Measurements from ENCODE around the gene ANKIB1. TPM values are rescaled to one million over a fixed set of nuclear protein-coding genes. Genes with fewer than 3 reads are reported as not detected.
A peak's percentile ranks its signal among the peaks of the same experiment; 100 is the strongest.

The ANKIB1 gene
- total RNA-seq, 1 experiment from 2014 or later, result 83.8 TPM

DNA sequence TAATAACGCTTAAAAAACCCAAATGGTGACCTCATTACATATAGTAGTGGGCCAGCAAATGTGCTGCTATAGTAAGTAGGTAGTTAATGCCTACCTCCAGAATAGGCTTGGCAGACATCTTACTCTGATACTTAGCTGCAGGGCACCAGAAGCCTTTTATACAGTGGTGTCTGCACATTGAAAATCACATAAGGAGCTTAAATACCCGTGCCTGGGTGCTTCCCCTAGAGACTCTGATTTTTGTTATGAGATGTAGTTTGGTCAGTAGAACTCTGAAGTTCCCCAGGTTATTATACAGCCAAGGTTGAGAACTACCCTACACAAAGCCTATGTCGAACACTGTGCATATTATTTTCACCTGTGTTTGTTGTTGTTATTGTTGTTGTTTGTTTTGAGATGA, 47.2 kb downstream of the ANKIB1 start:
- ATAC-seq, result peak; percentile 60
- no TSS peak for BruUV-seq (replicated peaks)
- no peak overlapping the region for H3K27ac ChIP-seq (ENCODE audit: low read length)
- TF ChIP-seq, protein P1, sequence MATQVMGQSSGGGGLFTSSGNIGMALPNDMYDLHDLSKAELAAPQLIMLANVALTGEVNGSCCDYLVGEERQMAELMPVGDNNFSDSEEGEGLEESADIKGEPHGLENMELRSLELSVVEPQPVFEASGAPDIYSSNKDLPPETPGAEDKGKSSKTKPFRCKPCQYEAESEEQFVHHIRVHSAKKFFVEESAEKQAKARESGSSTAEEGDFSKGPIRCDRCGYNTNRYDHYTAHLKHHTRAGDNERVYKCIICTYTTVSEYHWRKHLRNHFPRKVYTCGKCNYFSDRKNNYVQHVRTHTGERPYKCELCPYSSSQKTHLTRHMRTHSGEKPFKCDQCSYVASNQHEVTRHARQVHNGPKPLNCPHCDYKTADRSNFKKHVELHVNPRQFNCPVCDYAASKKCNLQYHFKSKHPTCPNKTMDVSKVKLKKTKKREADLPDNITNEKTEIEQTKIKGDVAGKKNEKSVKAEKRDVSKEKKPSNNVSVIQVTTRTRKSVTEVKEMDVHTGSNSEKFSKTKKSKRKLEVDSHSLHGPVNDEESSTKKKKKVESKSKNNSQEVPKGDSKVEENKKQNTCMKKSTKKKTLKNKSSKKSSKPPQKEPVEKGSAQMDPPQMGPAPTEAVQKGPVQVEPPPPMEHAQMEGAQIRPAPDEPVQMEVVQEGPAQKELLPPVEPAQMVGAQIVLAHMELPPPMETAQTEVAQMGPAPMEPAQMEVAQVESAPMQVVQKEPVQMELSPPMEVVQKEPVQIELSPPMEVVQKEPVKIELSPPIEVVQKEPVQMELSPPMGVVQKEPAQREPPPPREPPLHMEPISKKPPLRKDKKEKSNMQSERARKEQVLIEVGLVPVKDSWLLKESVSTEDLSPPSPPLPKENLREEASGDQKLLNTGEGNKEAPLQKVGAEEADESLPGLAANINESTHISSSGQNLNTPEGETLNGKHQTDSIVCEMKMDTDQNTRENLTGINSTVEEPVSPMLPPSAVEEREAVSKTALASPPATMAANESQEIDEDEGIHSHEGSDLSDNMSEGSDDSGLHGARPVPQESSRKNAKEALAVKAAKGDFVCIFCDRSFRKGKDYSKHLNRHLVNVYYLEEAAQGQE (IDR thresholded peaks at IDR 0.05; ENCODE audit: insufficient read depth in 1 of 2, low read depth in 2 of 2, low read length in 1 of 2), result no peak
- TF ChIP-seq POLR2AphosphoS5 (IDR thresholded peaks at IDR 0.05; ENCODE audit: low read depth, low read length) (no peak), TCF7L2 (IDR thresholded peaks at IDR 0.05; ENCODE audit: low read depth, low read length) (no peak), SIN3A (IDR thresholded peaks at IDR 0.05; ENCODE audit: borderline replicate concordance, insufficient read depth, low read depth, low read length) (no peak)
- no peaks in the 10 kb centered on the region; the same call in 1 of the 2 replicates for H3K36me3 ChIP-seq (ENCODE audit: control insufficient read depth, insufficient read depth, low read length)
- CTCF ChIA-PET, result no interaction called here
- no peaks in the 10 kb centered on the region for H3K9me3 ChIP-seq (ENCODE audit: control insufficient read depth, insufficient read depth, low read depth, low read length)
- no peak for DNase-seq (ENCODE audit: low read depth, low spot score)
- POLR2A ChIA-PET, result no interaction called here
- in situ Hi-C loops (cut with HindIII; ENCODE audit: low pct_unique_long_range_greater_than_20kb, low sequenced_read_pairs), result no loop called here
- no peaks in the 10 kb centered on the region for H3K27me3 ChIP-seq (ENCODE audit: control insufficient read depth, insufficient read depth, low read length)
- intact Hi-C loops (cut with micrococcal nuclease; ENCODE audit: unreplicated experiment), result loop anchor here (2.0 kb wide), 1 partner anchor 46 kb away; no protein-coding TSS in a partner anchor
- no peak overlapping the region for H3K4me3 ChIP-seq (ENCODE audit: low read depth in 2 of 2, low read length in 2 of 2)
- H3K4me1 ChIP-seq (ENCODE audit: control insufficient read depth, insufficient read depth, low read length), result peaks cover 5% of the 10 kb centered on the region; the same call in 1 of the 2 replicates

- BruUV-seq (replicated peaks), result no TSS peak
- no peak overlapping the region for H3K27ac ChIP-seq (ENCODE audit: low read length)
- ChIA-PET POLR2A (no interaction called here), CTCF (no interaction called here)
- no peak overlapping the region for H3K4me3 ChIP-seq (ENCODE audit: low read depth in 2 of 2, low read length in 2 of 2)
- peaks cover 5% of the 10 kb centered on the region; the same call in 1 of the 2 replicates for H3K4me1 ChIP-seq (ENCODE audit: control insufficient read depth, insufficient read depth, low read length)
- H3K27me3 ChIP-seq (ENCODE audit: control insufficient read depth, insufficient read depth, low read length), result no peaks in the 10 kb centered on the region
- H3K9me3 ChIP-seq (ENCODE audit: control insufficient read depth, insufficient read depth, low read depth, low read length), result no peaks in the 10 kb centered on the region
- intact Hi-C loops (cut with micrococcal nuclease; ENCODE audit: unreplicated experiment) (loop anchor here (2.0 kb wide), 1 partner anchor 47 kb away; no protein-coding TSS in a partner anchor), in situ Hi-C loops (cut with HindIII; ENCODE audit: low pct_unique_long_range_greater_than_20kb, low sequenced_read_pairs) (no loop called here)
- ATAC-seq, result no peak
- H3K36me3 ChIP-seq (ENCODE audit: control insufficient read depth, insufficient read depth, low read length), result peaks cover 3% of the 10 kb centered on the region; the same call in 1 of the 2 replicates
- DNase-seq (ENCODE audit: low read depth, low spot score), result no peak
- TF ChIP-seq POLR2AphosphoS5 (IDR thresholded peaks at IDR 0.05; ENCODE audit: low read depth, low read length) (no peak), TCF7L2 (IDR thresholded peaks at IDR 0.05; ENCODE audit: low read depth, low read length) (no peak), SIN3A (IDR thresholded peaks at IDR 0.05; ENCODE audit: borderline replicate concordance, insufficient read depth, low read depth, low read length) (no peak)
- TF ChIP-seq, protein P1 (IDR thresholded peaks at IDR 0.05; ENCODE audit: insufficient read depth in 1 of 2, low read depth in 2 of 2, low read length in 1 of 2), result no peak
- TF ChIP-seq, protein P2, sequence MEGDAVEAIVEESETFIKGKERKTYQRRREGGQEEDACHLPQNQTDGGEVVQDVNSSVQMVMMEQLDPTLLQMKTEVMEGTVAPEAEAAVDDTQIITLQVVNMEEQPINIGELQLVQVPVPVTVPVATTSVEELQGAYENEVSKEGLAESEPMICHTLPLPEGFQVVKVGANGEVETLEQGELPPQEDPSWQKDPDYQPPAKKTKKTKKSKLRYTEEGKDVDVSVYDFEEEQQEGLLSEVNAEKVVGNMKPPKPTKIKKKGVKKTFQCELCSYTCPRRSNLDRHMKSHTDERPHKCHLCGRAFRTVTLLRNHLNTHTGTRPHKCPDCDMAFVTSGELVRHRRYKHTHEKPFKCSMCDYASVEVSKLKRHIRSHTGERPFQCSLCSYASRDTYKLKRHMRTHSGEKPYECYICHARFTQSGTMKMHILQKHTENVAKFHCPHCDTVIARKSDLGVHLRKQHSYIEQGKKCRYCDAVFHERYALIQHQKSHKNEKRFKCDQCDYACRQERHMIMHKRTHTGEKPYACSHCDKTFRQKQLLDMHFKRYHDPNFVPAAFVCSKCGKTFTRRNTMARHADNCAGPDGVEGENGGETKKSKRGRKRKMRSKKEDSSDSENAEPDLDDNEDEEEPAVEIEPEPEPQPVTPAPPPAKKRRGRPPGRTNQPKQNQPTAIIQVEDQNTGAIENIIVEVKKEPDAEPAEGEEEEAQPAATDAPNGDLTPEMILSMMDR (IDR thresholded peaks at IDR 0.05), result no peak
Measured at GRCh38 chr7:92293896-92294590, 48.3 kb downstream of the ANKIB1 start.
